ENCODE measurements around the gene ASF1A. TPM values are rescaled to one million over a fixed set of nuclear protein-coding genes. Genes with fewer than 3 reads are reported as not detected.

Gene ASF1A
- total and polyA plus RNA-seq, 2 experiments from 2014 or later: 15.5 to 21.5 TPM

DNA sequence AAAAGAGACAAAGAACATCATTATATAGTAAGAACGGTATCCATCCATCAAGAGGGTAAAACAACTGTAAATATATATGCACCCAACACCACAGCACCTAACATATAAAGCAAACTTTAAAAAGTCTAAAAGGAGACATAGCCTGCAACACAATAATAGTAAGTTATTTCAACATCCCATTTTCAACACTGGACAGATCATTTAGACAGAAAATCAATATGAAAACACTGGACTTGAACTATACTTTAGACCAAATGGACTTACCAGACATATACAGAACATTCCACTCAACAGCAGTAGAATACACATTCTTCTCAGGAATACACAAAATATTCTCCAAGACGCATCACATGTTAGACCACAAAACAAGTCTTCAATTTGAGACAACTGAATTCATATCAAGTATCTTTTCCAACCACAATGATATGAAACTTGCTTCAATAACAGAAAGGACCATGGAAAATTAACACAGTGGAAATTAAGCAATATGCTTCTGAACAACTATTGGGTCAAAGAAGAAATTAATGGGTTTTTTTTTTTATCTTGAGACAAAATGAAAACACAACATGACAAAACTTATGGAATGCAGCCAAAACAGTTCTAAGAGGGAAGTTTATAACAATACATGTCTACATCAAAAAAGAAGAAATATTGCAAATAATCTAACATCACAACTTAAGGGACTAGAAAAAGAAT is 23.9 kb upstream of the ASF1A start:
- no peak for DNase-seq
- peaks cover 78% of the 10 kb centered on the region for H3K79me2 ChIP-seq (ENCODE audit: insufficient read depth)

DNA sequence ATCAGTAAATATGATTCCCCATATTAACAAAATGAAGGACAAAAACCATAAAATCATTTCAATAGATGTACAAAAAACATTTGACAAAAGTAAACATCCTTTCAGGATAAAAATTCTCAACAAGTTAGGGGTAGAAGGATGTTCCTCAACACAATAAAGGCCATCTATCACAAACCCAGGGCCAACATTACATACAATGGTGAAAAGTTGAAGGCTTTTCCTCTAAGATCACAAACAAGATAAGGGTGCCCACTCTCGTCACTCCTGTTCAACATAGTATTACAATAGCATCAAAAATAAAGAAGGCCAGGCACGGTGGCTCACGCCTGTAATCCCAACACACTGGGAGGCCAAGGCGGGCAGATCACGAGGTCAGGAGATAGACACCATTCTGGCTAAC is 22.6 kb upstream of the ASF1A start:
- Histone ChIP-seq H3K4me1 (ENCODE audit: insufficient read depth) (peaks cover 12% of the 10 kb centered on the region), H3K4me2 (ENCODE audit: unreplicated experiment) (no peak overlapping the region), H3K79me2 (ENCODE audit: insufficient read depth) (peaks cover 72% of the 10 kb centered on the region), H2AFZ (no peak overlapping the region), H3K36me3 (ENCODE audit: low read depth) (no peaks in the 10 kb centered on the region), H3K9me2 (ENCODE audit: insufficient read depth) (no peaks in the 10 kb centered on the region), H3K27me3 (replicated peaks; ENCODE audit: insufficient read depth) (no peaks in the 10 kb centered on the region), H3K9ac (no peak overlapping the region), H3K9me3 (ENCODE audit: low read depth) (no peaks in the 10 kb centered on the region), H4K20me1 (ENCODE audit: insufficient read depth) (no peaks in the 10 kb centered on the region), H3F3A (ENCODE audit: insufficient read depth) (no peaks in the 10 kb centered on the region), H3K4me3 (no peak overlapping the region), H3K27ac (no peak overlapping the region)
- TF ChIP-seq EZH2phosphoT487 (IDR thresholded peaks at IDR 0.05; ENCODE audit: insufficient read depth, low read depth): no peak
- TF ChIP-seq EZH2 (IDR thresholded peaks at IDR 0.05; ENCODE audit: insufficient read depth, poor library complexity, severe bottlenecking): no peak
- no peak for DNase-seq
- WGBS, 2 experiments (ENCODE audit: low coverage in 1 of 2, low lambda C conversion rate in 2 of 2, missing lambda C conversion rate in 2 of 2): 99% methylated on average over 5 of the region's 5 CpGs
- in situ Hi-C loops (cut with MboI): no loop called here

More for the DNA sequence above, 23.9 kb upstream of the ASF1A start:
- no peaks in the 10 kb centered on the region for H4K20me1 ChIP-seq (ENCODE audit: insufficient read depth)
- H3K4me2 ChIP-seq (ENCODE audit: unreplicated experiment): no peak overlapping the region
- H3F3A ChIP-seq (ENCODE audit: insufficient read depth): no peaks in the 10 kb centered on the region
- H3K27me3 ChIP-seq (replicated peaks; ENCODE audit: insufficient read depth): no peaks in the 10 kb centered on the region
- WGBS, 2 experiments (ENCODE audit: low coverage in 1 of 2, low lambda C conversion rate in 2 of 2, missing lambda C conversion rate in 2 of 2): 92 to 95% methylated on average over 2 of the region's 2 CpGs
- no peaks in the 10 kb centered on the region for H3K9me3 ChIP-seq (ENCODE audit: low read depth)
- in situ Hi-C loops (cut with MboI): no loop called here
- H3K36me3 ChIP-seq (ENCODE audit: low read depth): no peaks in the 10 kb centered on the region
- no peak overlapping the region for H2AFZ ChIP-seq
- TF ChIP-seq EZH2phosphoT487 (IDR thresholded peaks at IDR 0.05; ENCODE audit: insufficient read depth, low read depth): no peak
- no peak for TF ChIP-seq EZH2 (IDR thresholded peaks at IDR 0.05; ENCODE audit: insufficient read depth, poor library complexity, severe bottlenecking)
- H3K4me3 ChIP-seq: no peak overlapping the region
- no peaks in the 10 kb centered on the region for H3K9me2 ChIP-seq (ENCODE audit: insufficient read depth)
- H3K27ac ChIP-seq: no peak overlapping the region
- H3K9ac ChIP-seq: no peak overlapping the region
- H3K4me1 ChIP-seq (ENCODE audit: insufficient read depth): peaks cover 6% of the 10 kb centered on the region; the same call in 1 of the 2 replicates

DNA sequence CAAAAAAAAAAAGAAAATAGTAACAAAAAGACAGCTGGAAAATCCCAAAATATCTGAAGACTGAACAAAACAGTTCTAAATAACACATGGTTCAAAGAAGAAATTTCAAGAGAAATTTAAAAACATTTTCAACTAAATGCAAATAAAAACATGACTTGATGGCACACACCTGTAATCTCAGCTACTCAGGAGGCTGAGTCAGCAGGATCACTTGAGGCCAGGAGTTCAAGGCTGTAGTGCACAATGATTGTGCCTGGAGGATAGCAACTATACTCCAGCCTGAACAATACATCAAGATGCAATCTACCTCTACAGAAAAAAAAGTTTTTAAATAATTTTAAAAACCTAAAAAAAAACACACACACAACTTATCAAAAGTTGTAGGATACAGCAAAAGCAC is 21.6 kb upstream of the ASF1A start:
- Histone ChIP-seq H2AFZ (no peak overlapping the region), H3K9me2 (ENCODE audit: insufficient read depth) (no peaks in the 10 kb centered on the region), H3K79me2 (ENCODE audit: insufficient read depth) (peaks cover 70% of the 10 kb centered on the region), H3K9ac (no peak overlapping the region), H3F3A (ENCODE audit: insufficient read depth) (0 out of 2 replicates have a peak, but pooled peaks cover 5% of the 10 kb centered on the region), H3K27ac (no peak overlapping the region), H3K27me3 (replicated peaks; ENCODE audit: insufficient read depth) (no peaks in the 10 kb centered on the region), H3K4me1 (ENCODE audit: insufficient read depth) (peaks cover 21% of the 10 kb centered on the region), H3K36me3 (ENCODE audit: low read depth) (no peaks in the 10 kb centered on the region), H3K4me2 (ENCODE audit: unreplicated experiment) (no peak overlapping the region), H4K20me1 (ENCODE audit: insufficient read depth) (no peaks in the 10 kb centered on the region), H3K9me3 (ENCODE audit: low read depth) (no peaks in the 10 kb centered on the region), H3K4me3 (no peak overlapping the region)
- TF ChIP-seq EZH2phosphoT487 (IDR thresholded peaks at IDR 0.05; ENCODE audit: insufficient read depth, low read depth) (no peak), EZH2 (IDR thresholded peaks at IDR 0.05; ENCODE audit: insufficient read depth, poor library complexity, severe bottlenecking) (no peak)
- in situ Hi-C loops (cut with MboI): no loop called here
- no peak for DNase-seq

DNA sequence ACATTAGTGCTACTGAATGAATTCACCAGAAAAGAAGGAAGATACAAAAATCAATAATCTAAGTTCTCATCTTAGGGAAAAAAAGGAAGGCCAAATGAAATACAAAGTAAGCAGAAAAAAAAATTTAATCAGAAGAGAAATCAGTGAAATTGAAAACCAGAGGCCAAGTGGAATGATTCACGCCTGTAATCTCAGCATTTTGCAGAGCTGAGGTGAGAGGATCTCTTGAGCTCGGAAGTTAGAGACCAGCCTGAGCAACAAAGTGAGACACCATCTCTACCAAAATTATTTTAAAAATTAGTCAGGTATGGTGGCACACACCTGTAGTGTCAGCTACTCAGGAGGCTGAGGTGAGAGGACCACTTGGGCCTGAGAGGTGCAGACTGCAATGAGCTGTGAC is 21.2 kb upstream of the ASF1A start:
- no peak overlapping the region for H3K9ac ChIP-seq
- H3K4me3 ChIP-seq: no peak overlapping the region
- H3K9me3 ChIP-seq (ENCODE audit: low read depth): no peaks in the 10 kb centered on the region
- no peaks in the 10 kb centered on the region for H4K20me1 ChIP-seq (ENCODE audit: insufficient read depth)
- TF ChIP-seq EZH2 (IDR thresholded peaks at IDR 0.05; ENCODE audit: insufficient read depth, poor library complexity, severe bottlenecking): no peak
- TF ChIP-seq EZH2phosphoT487 (IDR thresholded peaks at IDR 0.05; ENCODE audit: insufficient read depth, low read depth): no peak
- in situ Hi-C loops (cut with MboI): no loop called here
- H3K36me3 ChIP-seq (ENCODE audit: low read depth): no peaks in the 10 kb centered on the region
- H3K79me2 ChIP-seq (ENCODE audit: insufficient read depth): peaks cover 70% of the 10 kb centered on the region
- no peak overlapping the region for H3K27ac ChIP-seq
- H3F3A ChIP-seq (ENCODE audit: insufficient read depth): 0 out of 2 replicates have a peak, but pooled peaks cover 6% of the 10 kb centered on the region
- no peak overlapping the region for H2AFZ ChIP-seq
- H3K27me3 ChIP-seq (replicated peaks; ENCODE audit: insufficient read depth): no peaks in the 10 kb centered on the region
- no peak overlapping the region for H3K4me2 ChIP-seq (ENCODE audit: unreplicated experiment)
- peaks cover 21% of the 10 kb centered on the region for H3K4me1 ChIP-seq (ENCODE audit: insufficient read depth)
- no peak for DNase-seq
- WGBS, 2 experiments (ENCODE audit: low coverage in 1 of 2, low lambda C conversion rate in 2 of 2, missing lambda C conversion rate in 2 of 2): 86 to 93% methylated on average over 2 of the region's 2 CpGs
- H3K9me2 ChIP-seq (ENCODE audit: insufficient read depth): no peaks in the 10 kb centered on the region

All from GM23248 (cell line).